Kidney capillary endothelial cell (primary cell): ENCODE measurements around the gene OR4D2.

ENCODE experiments used
- DNase-seq: peaks from one replicate; pipeline ENCODE4 v3.0.0-alpha.2; 2018; ENCODE audit warnings: low spot score

The OR4D2 gene

DNA sequence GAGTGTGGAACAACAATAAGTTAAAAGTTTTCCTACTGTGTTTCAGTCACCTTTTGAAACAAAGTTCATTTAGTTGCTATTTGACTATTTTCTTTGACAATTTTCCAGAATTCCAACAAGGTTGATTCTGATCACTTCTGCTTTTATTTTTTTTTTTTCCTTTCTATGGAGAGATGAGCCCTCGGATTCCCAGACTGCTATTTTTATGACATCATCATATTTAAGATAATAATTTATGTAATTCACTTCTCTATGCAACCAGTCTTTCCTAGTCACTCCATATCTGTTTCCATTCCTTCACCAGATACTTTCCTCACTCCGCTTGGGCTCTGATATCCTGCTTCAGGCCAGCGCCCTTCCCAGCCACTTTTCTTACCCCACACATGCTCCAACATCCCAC is 8.1 kb downstream of the OR4D2 start:
- no peak for DNase-seq

DNA sequence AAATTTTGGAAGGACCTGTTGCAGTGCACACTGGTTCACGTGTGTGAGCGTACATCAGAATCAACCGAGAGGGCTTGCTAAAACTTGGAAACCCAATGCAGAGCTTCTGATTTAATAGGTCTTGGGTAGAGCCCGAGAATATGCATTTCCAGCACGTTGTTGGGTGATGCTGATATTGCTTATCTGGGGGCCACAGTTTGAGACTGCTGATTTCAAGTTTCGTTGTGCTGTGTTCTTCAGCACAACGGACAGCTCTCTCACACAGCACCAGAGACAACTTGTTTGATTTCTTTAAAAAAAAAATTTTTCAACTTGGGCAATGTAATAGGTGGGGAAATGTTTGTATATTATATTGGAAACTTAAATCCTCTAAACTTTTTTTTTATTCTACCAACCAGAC is 9.4 kb downstream of the OR4D2 start:
- no peak for DNase-seq

DNA sequence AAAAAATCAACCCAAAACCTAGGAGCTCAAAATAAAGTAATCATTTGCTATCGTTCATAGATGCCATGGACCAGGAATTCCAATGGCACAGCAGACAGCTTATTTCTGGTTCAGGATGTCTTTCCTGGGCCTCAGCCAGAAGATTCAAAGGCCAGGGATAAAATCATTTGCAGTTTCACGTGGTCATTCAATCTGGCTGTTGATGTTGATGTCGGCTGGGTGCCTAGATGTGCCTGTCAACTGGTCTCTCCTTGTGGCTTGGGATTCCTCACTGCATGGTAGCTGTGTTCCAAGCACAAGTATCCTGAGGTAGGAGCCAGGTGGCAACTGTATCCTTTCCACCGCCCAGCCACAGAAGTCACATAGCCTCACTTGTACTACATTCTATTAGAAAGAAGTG is 15.0 kb downstream of the OR4D2 start:
- DNase-seq = no peak

DNA sequence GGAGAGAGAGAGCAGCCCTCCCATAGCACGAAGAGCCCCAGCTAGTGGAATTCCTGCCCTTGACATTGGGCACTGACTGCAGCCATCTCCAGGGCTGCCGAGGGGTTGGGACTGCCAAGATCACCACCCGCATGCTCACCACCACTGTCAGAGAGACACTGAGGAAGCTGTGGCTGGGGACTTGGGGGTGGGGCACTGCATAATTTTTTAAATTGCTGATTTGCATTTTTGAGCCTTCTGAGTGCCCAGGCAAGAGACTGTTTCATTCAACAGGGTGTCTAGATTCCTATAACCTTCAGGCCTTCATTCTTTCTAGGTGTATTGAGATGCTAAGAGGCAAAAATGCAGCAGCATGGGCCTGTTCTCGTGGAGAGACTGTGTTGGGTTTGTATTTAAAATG is 16.7 kb downstream of the OR4D2 start:
- no peak for DNase-seq

DNA sequence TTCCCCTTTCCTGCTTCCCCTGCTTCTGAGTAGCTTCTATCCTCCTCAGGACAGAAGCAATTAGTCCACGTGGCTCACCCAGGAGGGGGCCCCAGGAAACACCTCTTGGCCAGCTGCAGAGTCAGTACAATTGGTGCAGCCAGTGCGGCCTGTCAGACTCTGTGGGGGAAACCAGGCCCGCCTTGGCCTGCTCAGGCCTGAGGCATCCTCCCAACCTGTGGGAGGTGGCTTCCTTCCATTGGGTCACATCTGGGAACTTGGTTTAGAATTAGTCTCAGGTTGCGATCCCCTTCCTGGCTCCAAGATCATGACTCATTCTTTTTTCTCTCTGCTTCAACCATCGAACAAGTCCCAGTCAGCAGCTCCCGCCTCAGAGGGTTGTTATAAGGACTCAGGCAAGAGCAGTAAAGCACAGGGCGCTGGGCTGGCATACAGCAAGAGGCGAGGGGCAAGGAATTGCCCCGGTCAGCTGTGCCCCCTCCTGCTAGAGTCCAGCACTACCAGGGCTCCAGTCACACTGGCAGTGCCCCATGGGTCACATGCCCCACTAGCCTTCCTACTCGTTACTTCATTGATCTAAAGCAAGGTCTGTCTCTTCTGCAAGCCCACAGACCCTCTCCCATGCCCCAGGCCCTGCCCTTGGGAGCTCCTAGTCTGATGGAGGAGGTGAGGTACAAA is 17.7 kb downstream of the OR4D2 start:
- no peak for DNase-seq

DNA sequence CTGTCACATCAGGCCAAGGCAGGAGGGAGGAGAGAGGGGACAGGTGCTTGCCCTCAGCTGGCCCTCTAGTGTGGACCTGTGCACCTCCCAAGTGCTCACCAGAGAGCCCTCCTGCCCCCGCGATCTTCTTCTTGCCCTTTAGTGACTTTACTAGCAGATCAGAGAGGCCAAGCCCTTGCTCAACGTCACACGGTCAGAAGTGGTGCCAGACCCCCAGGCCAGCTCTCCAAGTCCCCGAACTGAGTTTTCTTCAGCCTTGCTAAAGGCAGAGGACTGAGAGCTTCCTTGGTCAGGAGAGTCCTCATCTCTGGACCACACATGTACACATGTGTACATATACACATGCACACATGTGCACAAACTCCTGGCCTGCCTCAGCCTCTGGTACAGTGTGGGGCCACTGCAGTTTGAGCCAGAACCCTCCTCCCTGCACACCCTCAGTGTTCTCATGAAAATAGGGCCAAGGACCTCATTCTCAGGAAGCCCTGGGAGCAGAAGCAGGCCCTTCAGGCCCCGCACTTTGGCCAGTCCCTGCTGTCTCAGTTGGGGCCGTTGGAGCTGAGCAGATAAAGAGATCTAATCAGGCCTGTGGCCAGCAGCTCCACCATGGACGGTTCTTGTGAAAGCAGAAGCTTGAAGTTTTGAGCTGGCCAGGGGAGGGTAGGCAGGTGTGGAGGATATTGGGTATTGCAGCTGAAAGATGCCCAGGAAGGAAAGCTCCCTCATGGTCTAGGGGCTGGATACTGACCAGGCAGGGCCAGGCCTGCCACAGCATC is 18.4 kb downstream of the OR4D2 start:
- DNase-seq = no peak

DNA sequence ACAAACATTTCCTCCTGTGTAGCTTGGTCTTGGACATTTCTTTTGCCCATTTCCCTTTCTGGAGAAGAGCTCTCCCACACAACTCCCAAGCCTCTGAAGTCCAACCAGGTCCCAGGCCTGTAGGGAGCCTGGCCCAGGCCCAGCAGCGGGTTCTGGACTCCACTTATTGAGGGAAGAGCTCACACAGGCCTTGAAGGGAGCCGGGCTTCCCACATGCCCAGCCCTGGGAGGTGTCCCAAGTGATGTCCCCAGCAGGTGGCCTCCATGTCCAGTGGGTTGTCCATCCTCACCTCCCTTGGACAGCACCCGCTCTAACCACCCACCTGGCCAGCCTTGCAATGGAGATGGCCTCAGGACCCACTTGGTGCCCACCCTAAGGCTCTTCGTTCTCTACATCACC is 19.8 kb downstream of the OR4D2 start:
- DNase-seq = no peak

DNA sequence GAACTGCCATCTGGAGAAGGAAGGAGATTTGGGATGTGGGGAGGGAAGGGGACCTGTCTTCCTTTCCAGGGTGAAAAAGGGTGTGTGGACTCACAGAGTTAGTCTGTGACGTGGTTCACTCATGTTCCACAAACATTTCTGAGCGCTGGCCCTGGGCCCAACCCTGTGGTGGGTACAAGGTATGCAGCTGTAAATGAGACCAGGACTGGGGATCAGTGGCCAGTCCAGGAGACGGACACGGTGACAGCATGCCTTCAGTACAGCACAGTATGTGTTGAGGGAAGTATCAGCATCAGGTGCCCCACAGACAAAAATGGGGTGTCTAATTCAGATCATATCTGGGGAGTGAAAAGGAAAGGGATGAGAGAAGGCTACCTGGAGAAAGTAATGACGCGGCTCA is 20.3 kb downstream of the OR4D2 start:
- no peak for DNase-seq

DNA sequence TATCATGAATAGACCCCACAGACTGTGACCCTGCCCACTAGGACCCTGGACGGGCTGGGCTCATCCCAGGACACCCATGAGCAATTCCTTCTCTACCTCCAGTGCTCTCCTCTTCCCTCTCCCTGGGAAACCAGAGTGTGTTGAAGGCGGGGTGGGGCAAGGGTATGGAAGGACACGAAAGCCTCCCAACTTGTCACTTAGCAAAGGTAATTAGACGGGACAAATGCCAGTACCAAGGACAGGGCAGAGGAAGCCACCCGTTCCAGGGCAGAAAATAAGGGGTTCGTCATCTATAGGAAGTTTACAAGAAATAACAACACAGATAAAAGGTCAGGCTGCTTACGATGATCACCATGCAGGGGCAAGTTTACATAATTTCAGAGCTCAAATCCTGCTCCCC is 20.9 kb downstream of the OR4D2 start:
- DNase-seq = no peak

DNA sequence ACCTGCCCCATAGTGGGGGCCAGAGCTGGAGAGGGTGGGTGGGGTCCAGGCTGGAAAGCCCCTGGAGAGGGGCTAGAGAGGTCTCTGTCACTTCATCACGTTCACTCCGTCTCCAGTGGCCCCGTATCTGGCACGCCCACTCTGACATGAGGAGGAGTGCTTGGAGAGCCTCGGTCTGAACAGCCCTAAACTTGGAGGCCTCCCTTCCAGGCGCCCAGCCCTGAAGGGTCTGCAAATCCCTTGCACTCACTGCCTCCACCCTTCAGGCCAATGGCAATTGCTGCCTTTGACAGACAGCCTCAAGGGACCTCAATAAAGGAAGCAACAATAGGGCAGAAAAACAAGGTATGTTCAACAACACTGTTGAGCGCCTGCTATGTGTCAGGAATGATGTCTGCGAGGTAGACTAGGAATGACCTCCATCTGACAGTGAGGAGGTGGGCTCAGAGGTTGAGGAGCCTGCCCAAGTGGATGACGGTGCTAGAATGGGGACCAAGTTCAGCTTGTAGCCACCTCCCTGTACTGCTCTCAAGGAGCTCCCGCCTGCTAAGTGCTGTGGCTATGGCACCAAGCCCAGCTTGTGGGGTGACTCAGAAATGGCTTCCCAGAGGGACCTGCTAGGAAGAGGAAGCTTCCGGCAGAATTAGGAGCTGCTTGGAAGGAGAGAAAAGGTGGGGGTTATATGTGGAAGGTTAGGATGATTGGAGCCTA is 22.8 kb downstream of the OR4D2 start:
- no peak for DNase-seq

DNA sequence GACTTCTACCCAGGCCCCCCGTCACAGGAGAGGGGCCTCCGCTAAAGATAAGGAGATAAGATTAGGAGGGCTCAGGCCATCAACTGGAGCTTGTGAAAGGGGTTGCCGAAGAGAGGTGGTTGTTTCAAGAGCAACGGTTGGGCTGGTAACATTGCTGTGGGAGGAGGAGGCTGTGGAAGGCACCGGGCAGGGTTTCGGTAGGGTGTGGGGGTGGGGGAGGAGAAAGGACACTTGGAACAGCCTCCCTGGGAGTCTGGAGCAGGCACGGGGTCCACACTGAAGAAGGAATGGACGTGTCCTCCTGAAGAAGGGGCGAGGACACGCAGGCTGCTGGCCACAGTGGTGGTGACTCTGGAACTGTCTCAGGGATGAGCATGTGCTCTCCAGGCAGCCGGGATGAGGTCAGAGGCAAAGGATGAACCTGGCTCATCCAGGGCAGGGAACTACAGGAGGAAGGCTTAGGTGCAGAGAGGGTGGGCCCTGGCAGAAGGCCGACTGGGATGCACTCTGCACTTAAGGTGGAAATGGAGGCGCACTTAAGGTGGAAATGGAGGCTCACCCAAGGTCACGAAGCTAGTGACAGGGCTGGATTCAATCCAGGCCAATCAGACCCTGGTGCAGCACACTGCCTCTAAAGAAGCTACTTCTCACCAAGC is 24.6 kb downstream of the OR4D2 start:
- no peak for DNase-seq

DNA sequence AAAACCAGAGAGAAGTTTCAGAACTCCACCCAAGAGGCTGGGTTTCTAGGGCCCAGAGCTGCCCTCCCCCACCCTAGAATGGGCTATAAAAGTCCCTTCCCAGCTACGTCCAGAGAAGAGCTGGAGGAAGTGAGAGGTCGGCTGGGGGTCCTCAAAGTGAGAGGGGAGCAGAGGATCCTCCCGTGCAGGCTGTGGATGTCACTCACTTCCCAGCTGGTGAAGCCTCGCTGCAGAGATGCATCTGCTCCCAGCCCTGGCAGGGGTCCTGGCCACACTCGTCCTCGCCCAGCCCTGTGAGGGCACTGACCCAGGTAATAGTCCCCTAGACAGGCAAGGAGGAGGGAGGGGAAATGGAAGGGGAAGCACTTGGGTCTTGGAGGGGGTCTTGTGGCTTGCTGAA is 25.8 kb downstream of the OR4D2 start, which contains the start of gene EPX:
Gene EPX (plus strand): TSS at position 115 of the 400 bp plus-strand sequence. CDS start 121 bp downstream, at position 236.
- no peak for DNase-seq

DNA sequence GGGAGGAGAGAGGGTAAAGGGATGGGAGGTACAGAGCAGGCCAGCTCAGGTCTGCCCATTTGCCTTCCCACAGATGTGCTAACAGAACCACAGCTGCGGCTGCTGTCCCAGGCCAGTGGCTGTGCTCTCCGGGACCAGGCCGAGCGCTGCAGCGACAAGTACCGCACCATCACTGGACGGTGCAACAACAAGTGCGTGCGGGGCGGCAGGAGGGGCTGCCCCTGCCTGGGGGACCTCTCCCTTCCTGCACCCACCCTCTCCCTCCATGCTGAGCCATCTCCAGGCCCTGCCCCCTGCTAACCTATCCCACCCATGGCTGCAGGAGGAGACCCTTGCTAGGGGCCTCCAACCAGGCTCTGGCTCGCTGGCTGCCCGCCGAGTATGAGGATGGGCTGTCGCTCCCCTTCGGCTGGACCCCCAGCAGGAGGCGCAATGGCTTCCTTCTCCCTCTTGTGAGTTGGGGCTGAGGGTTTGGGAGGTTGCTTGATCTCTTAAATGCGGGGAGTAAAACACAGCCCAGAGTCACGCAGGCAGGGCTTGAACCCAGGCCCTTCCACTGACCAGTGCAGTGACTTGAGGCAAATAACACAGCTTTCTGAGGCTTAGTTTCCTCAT is 27.0 kb downstream of the OR4D2 start:
- DNase-seq = no peak

DNA sequence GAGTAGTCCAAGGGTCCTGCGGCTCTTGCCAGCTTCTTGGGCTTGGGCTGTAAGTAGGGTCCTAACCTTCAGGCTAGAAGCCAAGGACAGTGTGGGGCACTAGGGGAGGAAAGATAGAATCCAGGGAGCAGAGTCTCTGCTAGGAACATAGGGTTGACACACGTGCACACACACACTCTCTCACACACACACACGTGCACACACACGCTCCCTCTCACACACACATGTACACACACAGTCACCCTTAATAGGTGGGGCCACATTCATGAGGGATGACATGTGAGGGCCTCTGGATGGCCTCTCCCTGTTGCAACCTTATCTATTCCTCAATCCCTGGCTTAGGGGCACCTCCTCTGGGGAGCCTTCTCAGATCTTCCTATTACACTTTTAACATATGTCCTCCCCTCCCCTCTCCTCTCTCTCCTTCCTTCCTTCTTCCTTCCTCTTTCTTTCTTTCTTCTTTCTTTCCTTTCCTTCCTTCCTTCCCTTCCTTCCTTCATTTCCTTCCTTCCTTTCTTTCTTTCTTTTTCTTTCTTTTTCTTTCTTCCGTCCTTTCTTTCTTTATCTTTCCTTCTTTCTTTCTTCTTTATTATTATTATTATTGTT is 28.8 kb downstream of the OR4D2 start:
- no peak for DNase-seq

DNA sequence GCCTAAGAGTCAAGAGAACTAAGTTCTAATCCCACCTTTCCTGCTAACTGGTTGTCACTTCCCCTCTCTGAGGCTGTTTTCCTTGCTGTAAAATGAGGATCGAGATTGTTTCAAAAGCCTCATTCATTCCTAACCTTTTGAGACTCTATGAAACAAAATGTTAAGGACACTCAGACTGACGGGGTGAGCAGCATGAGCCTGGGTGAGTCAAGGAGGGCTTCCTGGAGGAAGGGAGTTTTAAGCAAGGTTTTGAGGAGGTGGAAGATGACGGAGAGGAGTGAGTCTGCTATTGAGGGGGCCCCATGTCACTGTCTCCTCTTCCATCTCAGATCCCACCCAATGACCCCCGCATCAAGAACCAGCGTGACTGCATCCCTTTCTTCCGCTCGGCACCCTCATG is 29.8 kb downstream of the OR4D2 start:
- DNase-seq = no peak

DNA sequence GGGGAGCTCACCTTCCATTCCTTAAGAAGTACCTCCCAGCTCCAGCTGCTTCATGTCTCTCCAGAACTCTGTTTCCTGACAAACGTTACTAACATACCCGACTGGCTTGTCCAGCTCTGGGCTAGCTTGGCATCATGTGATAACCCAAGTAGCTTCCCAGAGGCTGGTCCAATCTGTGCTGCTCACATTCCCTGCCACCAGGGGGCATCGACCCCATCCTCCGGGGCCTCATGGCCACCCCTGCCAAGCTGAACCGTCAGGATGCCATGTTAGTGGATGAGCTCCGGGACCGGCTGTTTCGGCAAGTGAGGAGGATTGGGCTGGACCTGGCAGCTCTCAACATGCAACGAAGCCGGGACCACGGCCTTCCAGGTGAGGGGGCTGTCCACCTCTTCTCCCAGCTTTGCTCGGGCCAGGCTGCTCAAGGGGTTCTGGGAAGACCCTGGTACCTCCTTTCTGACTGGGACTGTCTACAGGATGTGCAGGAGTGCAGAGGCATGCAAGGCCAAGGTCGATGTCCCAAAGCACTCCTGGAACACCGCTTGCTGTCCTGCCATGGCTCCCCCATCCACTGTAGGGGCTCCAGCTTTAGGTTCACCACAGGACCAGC is 33.3 kb downstream of the OR4D2 start:
- peak; percentile 39 for DNase-seq

DNA sequence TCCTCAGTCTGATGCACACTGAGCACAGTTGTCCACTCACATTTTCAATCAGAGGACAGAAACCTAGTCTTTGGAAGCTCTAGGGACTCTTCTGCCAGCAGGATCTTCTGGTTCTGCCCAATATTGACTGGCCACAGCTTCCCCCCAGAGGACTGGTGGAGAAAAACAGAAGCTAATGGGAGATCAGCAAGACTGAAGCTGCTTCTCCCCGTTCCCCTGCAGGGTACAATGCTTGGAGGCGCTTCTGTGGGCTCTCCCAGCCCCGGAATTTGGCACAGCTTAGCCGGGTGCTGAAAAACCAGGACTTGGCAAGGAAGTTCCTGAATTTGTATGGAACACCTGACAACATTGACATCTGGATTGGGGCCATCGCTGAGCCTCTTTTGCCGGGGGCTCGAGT is 36.1 kb downstream of the OR4D2 start:
- DNase-seq = no peak

DNA sequence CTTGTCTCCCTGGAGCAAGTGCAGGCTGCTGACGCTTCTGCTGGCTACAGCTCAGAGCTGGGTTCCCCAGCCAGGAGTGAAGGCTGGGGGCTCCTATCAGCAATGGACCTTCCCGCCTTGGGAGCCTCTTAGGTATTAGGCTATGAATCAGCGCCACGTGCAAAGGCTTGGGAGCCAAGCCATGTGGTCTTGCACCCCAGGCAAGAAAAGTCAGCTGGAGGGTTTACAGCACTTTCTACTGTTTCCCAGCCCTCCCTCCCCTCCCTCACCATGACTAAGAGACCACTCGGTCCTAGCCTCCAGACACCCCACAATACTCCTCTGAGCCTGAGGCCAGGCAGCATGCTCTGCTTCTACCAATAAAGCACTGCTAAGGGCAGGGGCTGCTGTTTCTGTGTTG is 38.0 kb downstream of the OR4D2 start:
- no peak for DNase-seq

DNA sequence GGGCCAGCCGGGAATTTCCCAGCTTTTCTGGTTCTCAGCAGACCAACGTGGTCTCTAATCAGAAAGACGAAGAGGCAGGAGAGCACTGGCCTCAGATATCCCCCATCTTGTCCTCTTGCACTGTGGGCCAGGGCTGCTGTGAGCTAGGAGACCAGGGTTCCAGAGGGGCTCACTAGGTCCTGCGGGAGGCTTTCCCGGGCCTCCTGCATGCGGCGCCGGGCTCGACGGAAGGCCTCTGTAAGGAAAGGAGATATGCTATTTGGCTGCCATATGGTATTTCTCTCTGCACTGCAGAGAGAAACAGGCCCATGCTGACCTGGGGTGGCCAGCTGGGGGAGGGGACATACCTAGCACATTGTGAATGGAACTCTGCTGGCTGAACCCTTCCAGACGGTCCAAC is 39.2 kb downstream of the OR4D2 start:
- DNase-seq = no peak

DNA sequence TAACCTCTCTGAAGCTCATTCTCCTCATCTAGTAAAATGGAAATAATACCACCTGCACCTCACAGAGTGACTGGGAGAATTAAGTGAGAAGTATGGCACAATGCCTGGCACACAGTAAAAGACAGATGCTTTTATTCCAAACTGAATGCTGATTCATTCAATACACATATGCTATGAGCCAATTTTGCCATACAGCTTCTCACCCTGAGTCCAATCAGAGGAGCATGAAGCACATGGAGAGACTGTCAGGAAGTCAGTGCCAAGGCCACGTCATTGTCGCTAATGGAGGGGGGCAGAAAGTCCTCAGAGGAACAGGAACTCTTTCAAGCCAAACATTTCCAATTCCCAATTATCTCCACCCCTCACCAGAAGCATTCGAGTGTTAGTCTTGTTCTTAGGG is 40.7 kb downstream of the OR4D2 start:
- no peak for DNase-seq

DNA sequence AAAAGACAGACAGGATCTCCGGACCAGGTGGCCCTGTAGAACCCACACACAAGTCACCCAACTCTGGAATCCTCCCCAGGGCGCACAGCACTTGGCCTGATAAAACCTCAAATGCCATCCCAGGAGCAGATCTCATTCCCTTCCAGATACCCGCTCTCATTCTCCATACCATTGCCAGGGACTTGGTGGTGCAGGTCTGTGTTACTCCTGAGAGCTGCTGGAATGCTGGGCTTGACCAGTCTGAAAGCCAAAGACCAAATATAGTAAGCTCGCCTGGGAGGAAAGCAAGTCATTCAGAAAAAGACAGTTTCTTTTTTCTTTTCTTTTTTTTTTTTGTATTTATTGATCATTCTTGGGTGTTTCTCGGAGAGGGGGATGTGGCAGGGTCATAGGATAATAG is 41.6 kb downstream of the OR4D2 start:
- no peak for DNase-seq
